ENCODE data around the gene SRSF8. TPM values are rescaled to one million over a fixed set of nuclear protein-coding genes. Genes with fewer than 3 reads are reported as not detected.
"Not testable (repeated sequence)": the region's sequence is repeated elsewhere in the genome, so short reads cannot be mapped to it uniquely, and the experiment has no call there.

Gene SRSF8
- total RNA-seq: 10 to 100 TPM; 23.9 to 45.9 TPM

- H3K4me3 Mint-ChIP-seq: peak within 1 kb of the TSS; percentile 92
- CTCF ChIA-PET: interaction anchor here (0.9 to 21.6 kb wide), 13 partner anchors 9 to 722 kb away, joined by 3 to 321 read pairs (median 4); partner anchors contain the start of genes CWC15, ENDOD1, FAM76B and KDM4D
- H3K4me1 Mint-ChIP-seq: peaks cover 22% of the 10 kb centered on the region
- DNase-seq (no peak), ATAC-seq (peak; percentile 15)
- peaks cover 16% of the 10 kb centered on the region for H3K27me3 Mint-ChIP-seq
- H3K27ac Mint-ChIP-seq: peak within 1 kb of the TSS; percentile 93
- H3K9me3 Mint-ChIP-seq (ENCODE audit: low read depth): no peaks in the 10 kb centered on the region
- H3K36me3 Mint-ChIP-seq: peaks cover 13% of the 10 kb centered on the region
Measured at GRCh38 chr11:95066716-95067038, at the start of gene SRSF8. TSS of gene SRSF8 (plus strand) at chr11:95066919. CDS start at chr11:95067227, 308 bp downstream.

- H3K4me3 Mint-ChIP-seq; H3K4me1 Mint-ChIP-seq; H3K27me3 Mint-ChIP-seq; ATAC-seq; H3K27ac Mint-ChIP-seq; H3K9me3 Mint-ChIP-seq (ENCODE audit: low read depth); CTCF ChIA-PET; DNase-seq; H3K36me3 Mint-ChIP-seq: not testable (repeated sequence)
Measured at GRCh38 chr11:95021468-95021867, 45.3 kb upstream of the SRSF8 start.

GRCh38 chr11:95024958-95025357 lies 41.8 kb upstream of the SRSF8 start, which contains the start of gene KDM4E:
TSS of gene KDM4E (plus strand) at chr11:95025258. CDS start at chr11:95025558, 300 bp downstream.
- Mint-ChIP-seq H3K36me3 (no peaks in the 10 kb centered on the region), H3K4me1 (no peaks in the 10 kb centered on the region), H3K9me3 (ENCODE audit: low read depth) (no peaks in the 10 kb centered on the region), H3K27me3 (no peaks in the 10 kb centered on the region), H3K27ac (no peak within 1 kb of the TSS), H3K4me3 (no peak within 1 kb of the TSS)
- CTCF ChIA-PET: no interaction called here
- DNase-seq: no peak
- ATAC-seq: no peak

GRCh38 chr11:95025594-95025993 lies 41.1 kb upstream of the SRSF8 start:
- CTCF ChIA-PET; H3K4me1 Mint-ChIP-seq; DNase-seq; H3K27ac Mint-ChIP-seq; ATAC-seq; H3K27me3 Mint-ChIP-seq; H3K4me3 Mint-ChIP-seq; H3K36me3 Mint-ChIP-seq; H3K9me3 Mint-ChIP-seq (ENCODE audit: low read depth): not testable (repeated sequence)

GRCh38 chr11:95028357-95028756 lies 38.4 kb upstream of the SRSF8 start:
- H3K4me3 Mint-ChIP-seq: no peak overlapping the region
- peaks cover 6% of the 10 kb centered on the region for H3K27me3 Mint-ChIP-seq
- no peaks in the 10 kb centered on the region for H3K36me3 Mint-ChIP-seq
- ATAC-seq: no peak
- H3K27ac Mint-ChIP-seq: no peak overlapping the region
- CTCF ChIA-PET: no interaction called here
- H3K9me3 Mint-ChIP-seq (ENCODE audit: low read depth): no peaks in the 10 kb centered on the region
- no peaks in the 10 kb centered on the region for H3K4me1 Mint-ChIP-seq
- DNase-seq: no peak

GRCh38 chr11:95033051-95033450 lies 33.7 kb upstream of the SRSF8 start:
- Mint-ChIP-seq H3K4me3 (no peak overlapping the region), H3K4me1 (no peaks in the 10 kb centered on the region), H3K9me3 (ENCODE audit: low read depth) (no peaks in the 10 kb centered on the region), H3K27ac (no peak overlapping the region), H3K36me3 (no peaks in the 10 kb centered on the region), H3K27me3 (peaks cover 34% of the 10 kb centered on the region)
- DNase-seq (no peak), ATAC-seq (no peak)
- CTCF ChIA-PET: no interaction called here

GRCh38 chr11:95035316-95035715 lies 31.4 kb upstream of the SRSF8 start:
- H3K4me1 Mint-ChIP-seq: no peaks in the 10 kb centered on the region
- CTCF ChIA-PET: interaction anchor here (0.6 kb wide), 1 partner anchor 905 kb away, joined by 3 read pairs; no protein-coding TSS in a partner anchor
- H3K4me3 Mint-ChIP-seq: no peak overlapping the region
- no peaks in the 10 kb centered on the region for H3K36me3 Mint-ChIP-seq
- DNase-seq: no peak
- no peak overlapping the region for H3K27ac Mint-ChIP-seq
- H3K27me3 Mint-ChIP-seq: peaks cover 40% of the 10 kb centered on the region
- ATAC-seq: no peak
- no peaks in the 10 kb centered on the region for H3K9me3 Mint-ChIP-seq (ENCODE audit: low read depth)

GRCh38 chr11:95037356-95038035 lies 29.2 kb upstream of the SRSF8 start:
- H3K4me3 Mint-ChIP-seq; H3K36me3 Mint-ChIP-seq; H3K9me3 Mint-ChIP-seq (ENCODE audit: low read depth); CTCF ChIA-PET; H3K27ac Mint-ChIP-seq; H3K4me1 Mint-ChIP-seq; DNase-seq: not testable (repeated sequence)
- ATAC-seq: peak; percentile 65
- H3K27me3 Mint-ChIP-seq: peaks cover 43% of the 10 kb centered on the region

- H3K4me3 Mint-ChIP-seq: no peak overlapping the region
- no peak for DNase-seq
- H3K27ac Mint-ChIP-seq: no peak overlapping the region
- no peaks in the 10 kb centered on the region for H3K9me3 Mint-ChIP-seq (ENCODE audit: low read depth)
- CTCF ChIA-PET: no interaction called here
- H3K27me3 Mint-ChIP-seq: peaks cover 46% of the 10 kb centered on the region
- peaks cover 8% of the 10 kb centered on the region for H3K4me1 Mint-ChIP-seq
- H3K36me3 Mint-ChIP-seq: no peaks in the 10 kb centered on the region
- ATAC-seq: no peak
Measured at GRCh38 chr11:95042239-95042638, 24.5 kb upstream of the SRSF8 start.

- no peak for ATAC-seq
- H3K4me1 Mint-ChIP-seq: peaks cover 8% of the 10 kb centered on the region
- H3K36me3 Mint-ChIP-seq: no peaks in the 10 kb centered on the region
- no peaks in the 10 kb centered on the region for H3K9me3 Mint-ChIP-seq (ENCODE audit: low read depth)
- H3K27ac Mint-ChIP-seq: no peak overlapping the region
- CTCF ChIA-PET: no interaction called here
- DNase-seq: no peak
- H3K27me3 Mint-ChIP-seq: peaks cover 47% of the 10 kb centered on the region
- H3K4me3 Mint-ChIP-seq: no peak overlapping the region
Measured at GRCh38 chr11:95042906-95043305, 23.8 kb upstream of the SRSF8 start.

GRCh38 chr11:95044010-95044409 lies 22.7 kb upstream of the SRSF8 start:
- Mint-ChIP-seq H3K4me1 (peaks cover 8% of the 10 kb centered on the region), H3K27me3 (peaks cover 51% of the 10 kb centered on the region), H3K9me3 (ENCODE audit: low read depth) (no peaks in the 10 kb centered on the region), H3K4me3 (no peak overlapping the region), H3K27ac (no peak overlapping the region), H3K36me3 (no peaks in the 10 kb centered on the region)
- CTCF ChIA-PET: no interaction called here
- ATAC-seq (no peak), DNase-seq (no peak)

- H3K4me3 Mint-ChIP-seq: no peak overlapping the region
Measured at GRCh38 chr11:95045812-95046211, 20.9 kb upstream of the SRSF8 start.

GRCh38 chr11:95049122-95049521 lies 17.6 kb upstream of the SRSF8 start, which contains the start of gene KDM4F:
TSS of gene KDM4F (plus strand) at chr11:95049422.
- H3K27me3 Mint-ChIP-seq: peaks cover 56% of the 10 kb centered on the region
- H3K36me3 Mint-ChIP-seq; H3K4me1 Mint-ChIP-seq; H3K9me3 Mint-ChIP-seq (ENCODE audit: low read depth); ATAC-seq; H3K4me3 Mint-ChIP-seq; DNase-seq; H3K27ac Mint-ChIP-seq: not testable (repeated sequence)
- CTCF ChIA-PET: interaction anchor here (0.6 kb wide), 1 partner anchor 765 kb away, joined by 3 read pairs; no protein-coding TSS in a partner anchor

More at GRCh38 chr11:95045812-95046211, 20.9 kb upstream of the SRSF8 start:
- Mint-ChIP-seq H3K27me3 (peaks cover 55% of the 10 kb centered on the region), H3K4me1 (peaks cover 8% of the 10 kb centered on the region), H3K36me3 (no peaks in the 10 kb centered on the region), H3K9me3 (ENCODE audit: low read depth) (no peaks in the 10 kb centered on the region), H3K27ac (no peak overlapping the region)
- CTCF ChIA-PET: no interaction called here
- DNase-seq: no peak
- no peak for ATAC-seq

- peaks cover 55% of the 10 kb centered on the region for H3K27me3 Mint-ChIP-seq
- CTCF ChIA-PET: no interaction called here
- no peaks in the 10 kb centered on the region for H3K36me3 Mint-ChIP-seq
- ATAC-seq (no peak), DNase-seq (no peak)
- H3K27ac Mint-ChIP-seq: no peak overlapping the region
- no peaks in the 10 kb centered on the region for H3K9me3 Mint-ChIP-seq (ENCODE audit: low read depth)
- H3K4me1 Mint-ChIP-seq: no peaks in the 10 kb centered on the region
- no peak overlapping the region for H3K4me3 Mint-ChIP-seq
Measured at GRCh38 chr11:95050595-95051202, 16.0 kb upstream of the SRSF8 start.
